NCI-H2196 treated with DMSO at 0.1 percent for 48 hours (cell line): ENCODE data around the gene INTS11.
"Not testable (repeated sequence)": the region's sequence is repeated elsewhere in the genome, so short reads cannot be mapped to it uniquely, and the experiment has no call there.

ENCODE experiments used
- DNase-seq: peaks from one replicate; lab custom pipeline; 2025; ENCODE audit not compliant: unreplicated experiment; lab: John Stamatoyannopoulos, UW

INTS11 gene

GRCh38 chr1:1331068-1331965, 6.9 kb upstream of the INTS11 start, which contains the start of gene TAS1R3:
TAS1R3 (plus strand) TSS chr1:1331280; CDS start chr1:1331346, 66 bp downstream.
- DNase-seq = no peak

GRCh38 chr1:1330366-1331067, 6.1 kb upstream of the INTS11 start:
- no peak for DNase-seq

GRCh38 chr1:1329304-1330210, 5.1 kb upstream of the INTS11 start:
- no peak for DNase-seq

- DNase-seq = no peak
Observed at GRCh38 chr1:1328254-1328653, 3.8 kb upstream of the INTS11 start.

- no peak for DNase-seq
Observed at GRCh38 chr1:1327291-1327690, 2.8 kb upstream of the INTS11 start.

GRCh38 chr1:1326075-1326605, 1.7 kb upstream of the INTS11 start:
- DNase-seq = no peak

GRCh38 chr1:1325288-1326074, 1.0 kb upstream of the INTS11 start:
- no peak for DNase-seq

- DNase-seq = no peak
Observed at GRCh38 chr1:1324084-1324523, 356 bp downstream of the INTS11 start.

- no peak for DNase-seq
Observed at GRCh38 chr1:1322952-1323351, 1.5 kb downstream of the INTS11 start.

GRCh38 chr1:1322418-1322817, 2.0 kb downstream of the INTS11 start:
- no peak for DNase-seq

- no peak for DNase-seq
Observed at GRCh38 chr1:1321477-1321876, 3.0 kb downstream of the INTS11 start.

GRCh38 chr1:1320666-1321448, 3.6 kb downstream of the INTS11 start:
- no peak for DNase-seq

GRCh38 chr1:1319646-1319941, 4.9 kb downstream of the INTS11 start:
- no peak for DNase-seq

GRCh38 chr1:1318777-1319645, 5.4 kb downstream of the INTS11 start:
- DNase-seq = no peak

- DNase-seq = peak; percentile 77
Observed at GRCh38 chr1:1318131-1318652, 6.3 kb downstream of the INTS11 start.

- no peak for DNase-seq
Observed at GRCh38 chr1:1317420-1317819, 7.0 kb downstream of the INTS11 start.

GRCh38 chr1:1316199-1316598, 8.3 kb downstream of the INTS11 start:
- DNase-seq = not testable (repeated sequence)

GRCh38 chr1:1315435-1315954, 9.0 kb downstream of the INTS11 start:
- DNase-seq = no peak
